DND-41 (cell line): ENCODE measurements around the gene LAMP5.

Experiments used
- ATAC-seq: fragments of 200-7000 bp; cut with Tn5 transposase; 3 replicates; pipeline ENCODE4 v1.9.1; 2021; ENCODE audit warnings: low read depth; ENCODE audit not compliant: insufficient read depth
- DNase-seq: peaks from one replicate; pipeline ENCODE4 v3.0.0-alpha.2; 2020
- H2AFZ ChIP-seq: 2 replicates; pipeline ENCODE4 v1.6.0; 2012; ENCODE audit warnings: low read depth, low read length
- H3K27ac ChIP-seq: 2 replicates; pipeline ENCODE4 v1.5.1; 2012; ENCODE audit warnings: low read length, inconsistent platforms
- H3K27me3 ChIP-seq: fragments of 200-600 bp; sonication (generic); 2 replicates; pipeline ENCODE4 v1.6.0; 2012; ENCODE audit warnings: low read length, mild to moderate bottlenecking, inconsistent platforms; ENCODE audit not compliant: insufficient read depth, poor library complexity
- H3K36me3 ChIP-seq: 2 replicates; pipeline ENCODE4 v1.5.1; 2012; ENCODE audit warnings: low read length, inconsistent platforms; ENCODE audit not compliant: insufficient read depth
- H3K4me1 ChIP-seq: 2 replicates; pipeline ENCODE4 v1.5.1; 2012; ENCODE audit warnings: mild to moderate bottlenecking, low read length; ENCODE audit not compliant: insufficient read depth
- H3K4me2 ChIP-seq: 2 replicates; pipeline ENCODE4 v1.6.0; 2012; ENCODE audit warnings: mild to moderate bottlenecking, moderate library complexity, low read length, inconsistent platforms; ENCODE audit not compliant: insufficient read depth
- H3K4me3 ChIP-seq, 2 experiments: fragments of 200-600 bp in 1 of 2; shearing (Covaris generic) in 1 of 2; 2 replicates each; pipeline ENCODE4 v1.5.1; 2012 to 2016; ENCODE audit warnings: inconsistent platforms in 2 of 2, low read length in 2 of 2, mild to moderate bottlenecking in 2 of 2, low read depth in 1 of 2, moderate library complexity in 1 of 2
- H3K79me2 ChIP-seq: 2 replicates; pipeline ENCODE4 v1.6.0; 2012; ENCODE audit warnings: low read length, inconsistent platforms; ENCODE audit not compliant: insufficient read depth
- H3K9ac ChIP-seq: 2 replicates; pipeline ENCODE4 v1.6.0; 2012; ENCODE audit warnings: low read depth, mild to moderate bottlenecking, inconsistent platforms, low read length, moderate library complexity
- H3K9me3 ChIP-seq: 2 replicates; pipeline ENCODE4 v1.5.1; 2012; ENCODE audit warnings: low read length, moderate library complexity, mild to moderate bottlenecking, inconsistent platforms; ENCODE audit not compliant: insufficient read depth, severe bottlenecking
- H4K20me1 ChIP-seq: 2 replicates; pipeline ENCODE4 v1.6.0; 2012; ENCODE audit warnings: low read length; ENCODE audit not compliant: insufficient read depth
- EZH2 ChIP-seq: IDR thresholded peaks from 3 replicates; pipeline ENCODE4 v1.6.1; 2012; ENCODE audit warnings: borderline replicate concordance, low read depth, mild to moderate bottlenecking, moderate library complexity, low read length, inconsistent platforms; ENCODE audit not compliant: severe bottlenecking
- TF ChIP-seq, protein P1 (sequence below): IDR thresholded peaks from 2 replicates; pipeline ENCODE4 v1.5.1; 2012; ENCODE audit warnings: borderline replicate concordance, low read length, moderate library complexity, mild to moderate bottlenecking; ENCODE audit not compliant: poor library complexity, severe bottlenecking; ENCODE audit errors: extremely low read depth

The LAMP5 gene

DNA sequence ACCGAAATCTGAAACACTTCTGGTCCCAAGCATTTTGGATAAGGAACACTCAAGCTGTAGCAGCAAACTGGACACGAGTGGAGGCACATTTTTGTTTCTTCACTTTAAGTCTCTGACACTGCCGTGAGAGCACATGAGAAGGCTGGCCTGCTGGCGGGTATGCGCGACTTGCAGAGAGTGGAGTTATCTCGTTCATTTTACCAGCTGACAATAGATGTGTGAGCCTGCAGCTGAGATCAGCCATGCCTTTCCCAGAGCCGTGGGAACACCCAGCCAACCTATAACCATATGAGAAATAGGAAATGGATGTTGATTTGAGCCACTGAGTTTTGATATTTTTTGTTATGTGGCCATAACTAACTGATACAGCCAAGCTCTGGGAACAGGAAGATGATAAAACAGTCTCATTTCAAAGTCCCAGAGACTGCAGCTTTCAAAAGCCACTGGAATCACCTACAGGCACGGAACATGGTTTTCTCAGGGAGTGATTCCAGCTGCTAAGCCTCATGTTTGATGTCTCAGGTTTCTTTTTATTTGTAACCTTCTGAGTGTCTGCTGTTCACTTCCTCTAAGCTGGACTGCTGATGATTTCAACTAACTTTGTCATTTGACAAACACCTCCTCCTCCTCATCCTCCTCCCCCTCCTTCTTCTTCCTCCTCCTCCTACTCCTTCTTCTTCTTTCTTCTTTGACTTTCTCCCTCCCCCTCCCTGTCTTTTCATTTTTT, 28.6 kb upstream of the LAMP5 start:
- Histone ChIP-seq H3K27me3 (no peaks in the 10 kb centered on the region), H2AFZ (no peak overlapping the region), H3K79me2 (no peaks in the 10 kb centered on the region), H3K27ac (no peak overlapping the region), H3K9me3 (no peaks in the 10 kb centered on the region), H3K9ac (no peak overlapping the region), H3K4me2 (no peak overlapping the region), H3K36me3 (no peaks in the 10 kb centered on the region), H4K20me1 (no peaks in the 10 kb centered on the region), H3K4me1 (no peaks in the 10 kb centered on the region), H3K4me3 (no peak overlapping the region)
- ATAC-seq (no peak), DNase-seq (no peak)
- TF ChIP-seq EZH2: no peak
- TF ChIP-seq, protein P1, sequence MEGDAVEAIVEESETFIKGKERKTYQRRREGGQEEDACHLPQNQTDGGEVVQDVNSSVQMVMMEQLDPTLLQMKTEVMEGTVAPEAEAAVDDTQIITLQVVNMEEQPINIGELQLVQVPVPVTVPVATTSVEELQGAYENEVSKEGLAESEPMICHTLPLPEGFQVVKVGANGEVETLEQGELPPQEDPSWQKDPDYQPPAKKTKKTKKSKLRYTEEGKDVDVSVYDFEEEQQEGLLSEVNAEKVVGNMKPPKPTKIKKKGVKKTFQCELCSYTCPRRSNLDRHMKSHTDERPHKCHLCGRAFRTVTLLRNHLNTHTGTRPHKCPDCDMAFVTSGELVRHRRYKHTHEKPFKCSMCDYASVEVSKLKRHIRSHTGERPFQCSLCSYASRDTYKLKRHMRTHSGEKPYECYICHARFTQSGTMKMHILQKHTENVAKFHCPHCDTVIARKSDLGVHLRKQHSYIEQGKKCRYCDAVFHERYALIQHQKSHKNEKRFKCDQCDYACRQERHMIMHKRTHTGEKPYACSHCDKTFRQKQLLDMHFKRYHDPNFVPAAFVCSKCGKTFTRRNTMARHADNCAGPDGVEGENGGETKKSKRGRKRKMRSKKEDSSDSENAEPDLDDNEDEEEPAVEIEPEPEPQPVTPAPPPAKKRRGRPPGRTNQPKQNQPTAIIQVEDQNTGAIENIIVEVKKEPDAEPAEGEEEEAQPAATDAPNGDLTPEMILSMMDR: no peak

DNA sequence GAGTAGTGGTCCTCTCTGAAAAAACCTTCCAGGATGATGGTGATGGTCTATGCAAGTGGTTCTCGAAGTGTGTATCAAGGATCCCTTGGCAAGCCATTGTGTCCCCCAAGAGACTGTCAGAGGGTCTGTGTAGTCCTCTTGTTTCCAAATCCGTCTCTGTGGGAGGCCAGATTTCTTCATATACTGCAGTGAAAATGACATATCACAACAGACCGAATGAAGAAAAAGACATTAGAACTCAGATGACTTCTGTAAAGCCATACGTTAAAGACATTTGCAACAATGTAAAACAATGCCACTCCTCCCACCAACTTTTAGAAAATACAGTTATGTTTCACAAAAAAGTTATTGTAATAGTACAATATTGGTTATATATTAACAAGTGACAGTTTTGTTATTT, 27.2 kb upstream of the LAMP5 start:
- Histone ChIP-seq H3K4me2 (no peak overlapping the region), H3K9me3 (no peaks in the 10 kb centered on the region), H3K27ac (no peak overlapping the region), H3K4me1 (no peaks in the 10 kb centered on the region), H4K20me1 (no peaks in the 10 kb centered on the region), H3K9ac (no peak overlapping the region), H3K4me3 (no peak overlapping the region), H2AFZ (no peak overlapping the region), H3K27me3 (no peaks in the 10 kb centered on the region), H3K79me2 (no peaks in the 10 kb centered on the region), H3K36me3 (no peaks in the 10 kb centered on the region)
- TF ChIP-seq, protein P1: no peak
- no peak for TF ChIP-seq EZH2
- DNase-seq (no peak), ATAC-seq (no peak)

DNA sequence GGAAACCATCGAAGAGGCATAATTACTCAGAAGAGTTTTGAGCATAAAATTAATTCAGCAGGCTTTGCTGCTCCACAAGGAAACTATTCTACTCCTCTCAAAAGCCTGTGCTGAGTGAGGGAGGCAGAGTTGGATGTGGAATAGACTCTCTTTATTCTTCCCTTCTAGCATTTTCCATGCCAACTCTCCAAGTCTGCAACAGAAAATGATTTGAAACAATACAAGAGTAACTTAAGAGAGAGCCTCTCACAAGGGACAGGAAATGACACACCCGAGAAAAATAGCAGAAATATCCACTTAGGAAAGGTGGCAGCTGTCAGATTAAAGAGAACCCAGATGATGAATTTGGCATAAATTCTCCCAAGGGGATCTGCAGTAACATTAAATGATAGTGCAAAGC, 26.3 kb upstream of the LAMP5 start:
- DNase-seq (no peak), ATAC-seq (no peak)
- Histone ChIP-seq H4K20me1 (no peaks in the 10 kb centered on the region), H3K27ac (no peak overlapping the region), H3K27me3 (no peaks in the 10 kb centered on the region), H3K79me2 (no peaks in the 10 kb centered on the region), H3K4me2 (no peak overlapping the region), H3K36me3 (no peaks in the 10 kb centered on the region), H3K4me1 (no peaks in the 10 kb centered on the region), H3K9me3 (no peaks in the 10 kb centered on the region), H3K4me3 (no peak overlapping the region), H3K9ac (no peak overlapping the region), H2AFZ (no peak overlapping the region)
- TF ChIP-seq, protein P1: no peak
- no peak for TF ChIP-seq EZH2
